HEK293T (cell line): ENCODE results near the gene ARHGAP10.

ENCODE experiments used
- BHLHE40 ChIP-seq: fragments of 450-650 bp; IDR thresholded peaks from 2 replicates; pipeline ENCODE4 v1.6.1; 2016; ENCODE audit warnings: mild to moderate bottlenecking, moderate library complexity, borderline replicate concordance
- HDGF ChIP-seq: fragments of 450-650 bp; IDR thresholded peaks from 2 replicates; pipeline ENCODE4 v1.6.1; 2017; ENCODE audit warnings: antibody characterized with exemption, borderline replicate concordance
- NFRKB ChIP-seq: fragments of 450-650 bp; IDR thresholded peaks from 2 replicates; pipeline ENCODE4 v1.6.1; 2016; ENCODE audit warnings: mild to moderate bottlenecking, moderate library complexity
- SP1 ChIP-seq: fragments of 450-650 bp; IDR thresholded peaks from 2 replicates; pipeline ENCODE4 v1.6.1; 2017
- SUZ12 ChIP-seq: fragments of 450-650 bp; IDR thresholded peaks from 2 replicates; pipeline ENCODE4 v1.6.1; 2016; ENCODE audit warnings: mild to moderate bottlenecking

DNA sequence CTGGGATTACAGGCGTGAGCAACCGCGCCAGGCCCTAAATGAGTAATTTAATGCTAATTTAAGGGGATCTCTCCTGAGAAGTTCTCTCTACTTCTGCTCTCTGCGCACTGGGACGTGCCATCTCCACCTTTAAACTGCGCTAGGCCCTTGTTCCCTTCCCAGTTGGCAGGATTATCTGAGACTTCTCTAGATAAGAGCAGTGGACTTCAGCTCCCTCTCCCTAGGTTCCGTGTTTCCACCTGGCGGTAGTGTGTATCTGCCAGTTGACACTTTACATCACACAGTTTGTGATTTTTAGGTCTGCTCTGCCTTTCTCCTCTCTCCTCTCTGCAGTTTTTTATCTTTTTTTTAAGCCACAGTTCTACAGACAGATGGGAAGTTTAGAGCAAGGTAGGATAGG, 40.2 kb downstream of the ARHGAP10 start:
- no peak for TF ChIP-seq NFRKB
- TF ChIP-seq SP1, result no peak
- TF ChIP-seq BHLHE40, result no peak
- no peak for TF ChIP-seq HDGF
- TF ChIP-seq SUZ12, result no peak
